ENCODE data around the gene MGST2. TPM values are rescaled to one million over a fixed set of nuclear protein-coding genes. Genes with fewer than 3 reads are reported as not detected.

The MGST2 gene
- total and polyA plus RNA-seq, 4 donors = 69.6 to 170 (median 90.7) TPM

DNA sequence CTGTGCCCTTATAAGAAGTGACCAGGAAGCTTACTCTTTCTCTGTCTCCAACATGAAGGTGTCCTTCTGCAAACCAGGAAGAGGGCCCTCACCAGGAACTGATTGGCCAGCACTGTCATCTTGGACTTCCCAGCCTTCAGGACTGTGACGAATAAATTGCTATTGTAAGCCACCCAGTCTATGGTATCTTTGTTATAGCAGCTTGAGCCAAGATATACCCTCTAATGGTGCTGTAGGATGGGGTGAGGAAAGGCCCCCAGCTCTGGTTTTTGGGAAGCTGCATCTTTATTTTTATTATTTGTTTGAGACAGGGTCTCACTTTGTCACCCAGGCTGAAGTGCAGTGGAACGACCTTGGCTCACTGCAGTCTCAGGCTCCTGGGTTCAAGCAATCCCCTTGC is 1.2 kb upstream of the MGST2 start (continued):
- no peak for TF ChIP-seq EGR1 (IDR thresholded peaks at IDR 0.05; ENCODE audit: low read depth in 2 of 2)
- no peak for TF ChIP-seq RAD21 (IDR thresholded peaks at IDR 0.05)

- Histone ChIP-seq H3K9ac (ENCODE audit: low read depth in 1 of 2, low read length in 2 of 2) (peak overlapping the region; percentile 15 to 52), H3K36me3 (ENCODE audit: control insufficient read depth in 4 of 4, insufficient read depth in 3 of 4, low read depth in 1 of 4, low read length in 3 of 4) (no peaks in the 10 kb centered on the region), H3K27me3 (ENCODE audit: control insufficient read depth in 4 of 4, insufficient read depth in 4 of 4, low read length in 3 of 4) (no peaks in the 10 kb centered on the region), H3K4me3 (ENCODE audit: low read depth in 1 of 3, low read length in 3 of 3) (peak overlapping the region; percentile 48 to 86 (median 79)), H3K27ac (ENCODE audit: low read depth in 1 of 2, low read length in 2 of 2) (peak overlapping the region; percentile 74 to 76), H3K9me3 (ENCODE audit: control insufficient read depth in 4 of 4, low read length in 3 of 4) (no peaks in the 10 kb centered on the region), H3K4me1 (ENCODE audit: control insufficient read depth in 4 of 4, insufficient read depth in 4 of 4, low read length in 3 of 4) (peaks cover 12 to 51% (median 32%) of the 10 kb centered on the region in 4 donors)
- 69% methylated on average over 10 of the region's 10 CpGs for WGBS
- no peak for DNase-seq (ENCODE audit: low spot score)
- TF ChIP-seq ATF3 (IDR thresholded peaks at IDR 0.05) (no peak), FOXA1 (IDR thresholded peaks at IDR 0.05) (no peak), RXRA (IDR thresholded peaks at IDR 0.05) (no peak), ZBTB33 (IDR thresholded peaks at IDR 0.05) (no peak)
- TF ChIP-seq, protein P1, sequence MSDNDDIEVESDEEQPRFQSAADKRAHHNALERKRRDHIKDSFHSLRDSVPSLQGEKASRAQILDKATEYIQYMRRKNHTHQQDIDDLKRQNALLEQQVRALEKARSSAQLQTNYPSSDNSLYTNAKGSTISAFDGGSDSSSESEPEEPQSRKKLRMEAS (IDR thresholded peaks at IDR 0.05) = no peak
Measured at GRCh38 chr4:139665079-139665689, 435 bp upstream of the MGST2 start.

GRCh38 chr4:139666735-139667281 is 1.2 kb downstream of the MGST2 start:
- Histone ChIP-seq H3K27me3 (ENCODE audit: control insufficient read depth in 4 of 4, insufficient read depth in 4 of 4, low read length in 3 of 4) (no peaks in the 10 kb centered on the region), H3K27ac (ENCODE audit: low read depth in 1 of 2, low read length in 2 of 2) (peak overlapping the region; percentile 74 to 76)
- no peak for TF ChIP-seq JUND (IDR thresholded peaks at IDR 0.05)
- no peak for TF ChIP-seq GABPA (IDR thresholded peaks at IDR 0.05 in 1 of 2, conservative IDR thresholded peaks at IDR 0.05 in 1 of 2)
- TF ChIP-seq ZBTB33 (IDR thresholded peaks at IDR 0.05) = no peak
- no peak for TF ChIP-seq ATF3 (IDR thresholded peaks at IDR 0.05)
- TF ChIP-seq, protein P2, sequence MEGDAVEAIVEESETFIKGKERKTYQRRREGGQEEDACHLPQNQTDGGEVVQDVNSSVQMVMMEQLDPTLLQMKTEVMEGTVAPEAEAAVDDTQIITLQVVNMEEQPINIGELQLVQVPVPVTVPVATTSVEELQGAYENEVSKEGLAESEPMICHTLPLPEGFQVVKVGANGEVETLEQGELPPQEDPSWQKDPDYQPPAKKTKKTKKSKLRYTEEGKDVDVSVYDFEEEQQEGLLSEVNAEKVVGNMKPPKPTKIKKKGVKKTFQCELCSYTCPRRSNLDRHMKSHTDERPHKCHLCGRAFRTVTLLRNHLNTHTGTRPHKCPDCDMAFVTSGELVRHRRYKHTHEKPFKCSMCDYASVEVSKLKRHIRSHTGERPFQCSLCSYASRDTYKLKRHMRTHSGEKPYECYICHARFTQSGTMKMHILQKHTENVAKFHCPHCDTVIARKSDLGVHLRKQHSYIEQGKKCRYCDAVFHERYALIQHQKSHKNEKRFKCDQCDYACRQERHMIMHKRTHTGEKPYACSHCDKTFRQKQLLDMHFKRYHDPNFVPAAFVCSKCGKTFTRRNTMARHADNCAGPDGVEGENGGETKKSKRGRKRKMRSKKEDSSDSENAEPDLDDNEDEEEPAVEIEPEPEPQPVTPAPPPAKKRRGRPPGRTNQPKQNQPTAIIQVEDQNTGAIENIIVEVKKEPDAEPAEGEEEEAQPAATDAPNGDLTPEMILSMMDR (IDR thresholded peaks at IDR 0.05; ENCODE audit: low read depth, low read length, missing input control) = no peak
- TF ChIP-seq TAF1 (conservative IDR thresholded peaks at IDR 0.05) = no peak
- TF ChIP-seq FOXA2 (IDR thresholded peaks at IDR 0.05) = no peak
- TF ChIP-seq FOXA1 (IDR thresholded peaks at IDR 0.05) = no peak
- TF ChIP-seq, protein P3, sequence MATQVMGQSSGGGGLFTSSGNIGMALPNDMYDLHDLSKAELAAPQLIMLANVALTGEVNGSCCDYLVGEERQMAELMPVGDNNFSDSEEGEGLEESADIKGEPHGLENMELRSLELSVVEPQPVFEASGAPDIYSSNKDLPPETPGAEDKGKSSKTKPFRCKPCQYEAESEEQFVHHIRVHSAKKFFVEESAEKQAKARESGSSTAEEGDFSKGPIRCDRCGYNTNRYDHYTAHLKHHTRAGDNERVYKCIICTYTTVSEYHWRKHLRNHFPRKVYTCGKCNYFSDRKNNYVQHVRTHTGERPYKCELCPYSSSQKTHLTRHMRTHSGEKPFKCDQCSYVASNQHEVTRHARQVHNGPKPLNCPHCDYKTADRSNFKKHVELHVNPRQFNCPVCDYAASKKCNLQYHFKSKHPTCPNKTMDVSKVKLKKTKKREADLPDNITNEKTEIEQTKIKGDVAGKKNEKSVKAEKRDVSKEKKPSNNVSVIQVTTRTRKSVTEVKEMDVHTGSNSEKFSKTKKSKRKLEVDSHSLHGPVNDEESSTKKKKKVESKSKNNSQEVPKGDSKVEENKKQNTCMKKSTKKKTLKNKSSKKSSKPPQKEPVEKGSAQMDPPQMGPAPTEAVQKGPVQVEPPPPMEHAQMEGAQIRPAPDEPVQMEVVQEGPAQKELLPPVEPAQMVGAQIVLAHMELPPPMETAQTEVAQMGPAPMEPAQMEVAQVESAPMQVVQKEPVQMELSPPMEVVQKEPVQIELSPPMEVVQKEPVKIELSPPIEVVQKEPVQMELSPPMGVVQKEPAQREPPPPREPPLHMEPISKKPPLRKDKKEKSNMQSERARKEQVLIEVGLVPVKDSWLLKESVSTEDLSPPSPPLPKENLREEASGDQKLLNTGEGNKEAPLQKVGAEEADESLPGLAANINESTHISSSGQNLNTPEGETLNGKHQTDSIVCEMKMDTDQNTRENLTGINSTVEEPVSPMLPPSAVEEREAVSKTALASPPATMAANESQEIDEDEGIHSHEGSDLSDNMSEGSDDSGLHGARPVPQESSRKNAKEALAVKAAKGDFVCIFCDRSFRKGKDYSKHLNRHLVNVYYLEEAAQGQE (IDR thresholded peaks at IDR 0.05) = no peak
- TF ChIP-seq SP1 (IDR thresholded peaks at IDR 0.05) = no peak
- no peak for TF ChIP-seq RXRA (IDR thresholded peaks at IDR 0.05)

More at GRCh38 chr4:139666735-139667281, 1.2 kb downstream of the MGST2 start:
- no peaks in the 10 kb centered on the region for H3K9me3 ChIP-seq (ENCODE audit: control insufficient read depth in 4 of 4, low read length in 3 of 4)
- 14% methylated on average over 11 of the region's 11 CpGs for WGBS
- H3K36me3 ChIP-seq (ENCODE audit: control insufficient read depth in 4 of 4, insufficient read depth in 3 of 4, low read depth in 1 of 4, low read length in 3 of 4) = no peaks in the 10 kb centered on the region
- peak overlapping the region; percentile 52 to 87 for H3K9ac ChIP-seq (ENCODE audit: low read depth in 1 of 2, low read length in 2 of 2)
- peak overlapping the region; percentile 48 to 86 (median 79) for H3K4me3 ChIP-seq (ENCODE audit: low read depth in 1 of 3, low read length in 3 of 3)
- H3K4me1 ChIP-seq (ENCODE audit: control insufficient read depth in 4 of 4, insufficient read depth in 4 of 4, low read length in 3 of 4) = peaks cover 6 to 40% (median 22%) of the 10 kb centered on the region in 4 donors
- no peak for DNase-seq (ENCODE audit: low spot score)
